Measurements from ENCODE around the gene PAQR3. TPM values are rescaled to one million over a fixed set of nuclear protein-coding genes. Genes with fewer than 3 reads are reported as not detected.
"Not testable (repeated sequence)": the region's sequence is repeated elsewhere in the genome, so short reads cannot be mapped to it uniquely, and the experiment has no call there.

Gene PAQR3
- total RNA-seq, 4 donors from 2014 or later, result 9.4 to 18.9 (median 9.7) TPM

- DNase-seq, result no peak
- Histone ChIP-seq H3K27me3 (no peaks in the 10 kb centered on the region), H3K27ac (no peak overlapping the region), H3K4me1 (no peaks in the 10 kb centered on the region), H3K36me3 (peaks cover 0 to 47% (median 0%) of the 10 kb centered on the region in 3 donors), H3K9me3 (no peaks in the 10 kb centered on the region), H3K4me3 (no peak overlapping the region)
- no peak for TF ChIP-seq POLR2A (IDR thresholded peaks at IDR 0.05)
- no peak for TF ChIP-seq CTCF (IDR thresholded peaks at IDR 0.05)
- intact Hi-C loops (cut with DNase I), result no loop called here
Observed at GRCh38 chr4:78885598-78885997, 53.6 kb downstream of the PAQR3 start.

- TF ChIP-seq CTCF (IDR thresholded peaks at IDR 0.05) (no peak), POLR2A (IDR thresholded peaks at IDR 0.05) (no peak)
- Histone ChIP-seq H3K27me3 (no peaks in the 10 kb centered on the region), H3K4me1 (no peaks in the 10 kb centered on the region), H3K9me3 (no peaks in the 10 kb centered on the region), H3K4me3 (no peak overlapping the region), H3K27ac (no peak overlapping the region), H3K36me3 (peaks cover 0 to 46% (median 0%) of the 10 kb centered on the region in 3 donors)
- DNase-seq, result no peak
- intact Hi-C loops (cut with DNase I), result no loop called here
Observed at GRCh38 chr4:78880874-78881492, 58.3 kb downstream of the PAQR3 start.

GRCh38 chr4:78878031-78878430 is 61.2 kb downstream of the PAQR3 start:
- Histone ChIP-seq H3K4me3 (no peak overlapping the region), H3K9me3 (no peaks in the 10 kb centered on the region), H3K4me1 (no peaks in the 10 kb centered on the region), H3K36me3 (peaks cover 0 to 64% (median under 1%) of the 10 kb centered on the region in 3 donors), H3K27me3 (no peaks in the 10 kb centered on the region), H3K27ac (no peak overlapping the region)
- TF ChIP-seq POLR2A (IDR thresholded peaks at IDR 0.05), result no peak
- no peak for DNase-seq
- intact Hi-C loops (cut with DNase I), result no loop called here
- 94 to 95% methylated on average over 1 of the region's 1 CpG for WGBS, 2 donors

- intact Hi-C loops (cut with DNase I), result no loop called here
- H3K9me3 ChIP-seq, result no peaks in the 10 kb centered on the region
- no peaks in the 10 kb centered on the region for H3K4me1 ChIP-seq
- H3K36me3 ChIP-seq, result peaks cover 6 to 77% (median 7%) of the 10 kb centered on the region in 3 donors
- WGBS, 2 donors, result 62 to 66% methylated on average over 5 of the region's 5 CpGs
- no peaks in the 10 kb centered on the region for H3K27me3 ChIP-seq
- no peak overlapping the region for H3K4me3 ChIP-seq
- no peak for DNase-seq
- H3K27ac ChIP-seq, result no peak overlapping the region
- TF ChIP-seq CTCF (IDR thresholded peaks at IDR 0.05), result no peak
- no peak for TF ChIP-seq POLR2A (IDR thresholded peaks at IDR 0.05)
Observed at GRCh38 chr4:78876568-78877320, 62.5 kb downstream of the PAQR3 start.

GRCh38 chr4:78870056-78870455 is 69.2 kb downstream of the PAQR3 start:
- peaks cover 6 to 100% (median 7%) of the 10 kb centered on the region in 3 donors for H3K36me3 ChIP-seq
- no peak overlapping the region for H3K4me3 ChIP-seq
- DNase-seq, result no peak
- intact Hi-C loops (cut with DNase I), result no loop called here
- TF ChIP-seq POLR2A (IDR thresholded peaks at IDR 0.05) (no peak), CTCF (IDR thresholded peaks at IDR 0.05) (no peak)
- no peak overlapping the region for H3K27ac ChIP-seq
- no peaks in the 10 kb centered on the region for H3K27me3 ChIP-seq
- H3K4me1 ChIP-seq, result no peaks in the 10 kb centered on the region
- no peaks in the 10 kb centered on the region for H3K9me3 ChIP-seq

GRCh38 chr4:78868712-78869111 is 70.5 kb downstream of the PAQR3 start:
- not testable (repeated sequence) for H3K27me3 ChIP-seq, DNase-seq, H3K4me1 ChIP-seq, H3K9me3 ChIP-seq, H3K27ac ChIP-seq, H3K4me3 ChIP-seq
- peaks cover 6 to 87% (median 7%) of the 10 kb centered on the region in 3 donors for H3K36me3 ChIP-seq
- WGBS, 2 donors, result 88 to 100% methylated on average over 1 to 5 of the region's 5 CpGs
- intact Hi-C loops (cut with DNase I), result loop anchor here (5.0 kb wide), 1 partner anchor 256 kb away; no protein-coding TSS in a partner anchor
